ENCODE results near the gene CGNL1.

Gene CGNL1

DNA sequence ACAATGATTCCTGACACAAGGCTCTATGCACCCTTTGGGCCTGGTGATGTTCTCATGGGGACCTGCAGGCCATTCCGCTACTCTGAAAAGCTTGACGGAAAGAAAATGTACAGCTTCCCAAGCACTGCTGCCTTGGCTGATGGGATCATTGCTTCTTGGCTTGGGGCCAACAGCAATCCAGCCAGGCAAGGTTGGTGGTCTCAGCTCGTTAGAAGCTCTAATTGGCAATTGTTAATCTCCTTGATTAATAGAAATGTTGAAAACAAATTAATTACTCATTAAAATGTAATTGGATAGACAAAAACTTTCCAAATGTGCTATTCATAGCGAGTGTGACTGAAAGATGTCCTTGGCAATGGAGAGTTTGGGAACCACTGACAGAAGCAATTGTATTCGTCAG is 199.1 kb downstream of the CGNL1 start:
- DNase-seq (ENCODE audit: low spot score): no peak

DNA sequence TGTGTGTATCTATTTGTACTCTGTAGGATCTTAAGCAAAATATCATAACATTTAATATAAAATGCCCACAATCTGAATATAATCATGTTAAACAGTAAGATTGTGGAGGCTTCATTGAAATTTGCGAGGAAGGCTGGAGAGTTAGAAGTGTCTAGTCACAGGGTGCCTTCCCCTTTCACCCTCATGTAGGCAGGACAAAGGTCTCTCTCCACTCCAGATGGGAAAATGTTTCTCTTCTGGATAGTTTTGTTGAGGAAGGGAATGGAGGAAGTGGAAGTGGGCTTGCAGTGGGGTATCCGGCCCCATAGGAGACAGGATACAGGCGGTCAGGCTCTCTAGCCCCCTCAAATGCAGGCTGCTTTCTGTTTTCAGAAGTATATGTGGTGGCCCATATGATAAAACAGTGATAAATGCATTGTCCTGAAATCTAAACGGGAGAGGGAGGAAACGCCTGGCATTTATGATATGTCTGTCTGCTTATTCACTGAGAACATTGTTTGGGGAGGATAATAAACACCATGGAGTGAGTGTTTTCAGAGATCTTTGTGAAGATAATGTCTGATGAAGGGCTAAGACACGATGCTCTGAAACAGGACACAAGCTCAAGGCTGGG is 202.1 kb downstream of the CGNL1 start:
- no peak for DNase-seq (ENCODE audit: low spot score)

DNA sequence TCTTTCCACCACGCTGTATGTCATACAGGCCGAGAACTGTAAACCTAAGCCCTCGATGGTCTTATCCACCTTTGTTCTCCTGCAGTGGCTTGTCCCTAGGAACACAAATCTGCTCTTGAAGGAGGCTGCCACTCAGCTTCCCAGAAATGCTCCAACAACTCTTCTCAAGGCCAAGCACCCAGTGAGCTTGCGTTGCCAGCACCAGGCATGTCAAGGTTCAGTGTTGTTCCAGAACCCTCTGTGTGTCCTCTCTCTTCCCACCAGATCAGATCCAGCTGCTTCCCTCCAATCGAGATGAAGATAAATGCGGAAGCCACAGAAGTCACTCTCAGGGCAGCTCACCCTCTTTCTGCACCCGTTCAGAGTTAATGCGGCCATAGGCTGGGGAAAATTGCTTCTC is 204.1 kb downstream of the CGNL1 start:
- DNase-seq (ENCODE audit: low spot score): no peak

DNA sequence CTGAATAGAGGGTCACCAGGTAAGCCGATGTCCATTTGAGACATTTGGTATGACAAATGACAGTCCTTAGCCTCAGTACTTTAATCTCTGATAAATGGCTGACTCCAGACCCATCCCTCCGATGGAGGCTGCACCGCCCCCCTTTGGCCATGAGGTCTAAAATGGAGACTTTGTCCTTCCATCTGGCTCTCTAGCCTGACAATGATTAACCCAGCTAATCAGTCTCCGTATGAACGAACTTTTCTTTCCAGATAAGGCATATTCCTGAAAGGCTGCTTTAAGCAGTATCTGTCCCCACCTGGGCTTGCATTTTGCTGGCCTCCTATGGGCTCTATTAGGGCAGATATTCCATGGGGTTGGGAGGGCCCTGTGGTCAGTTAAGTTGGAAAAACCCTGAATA is 204.6 kb downstream of the CGNL1 start:
- DNase-seq (ENCODE audit: low spot score): no peak

DNA sequence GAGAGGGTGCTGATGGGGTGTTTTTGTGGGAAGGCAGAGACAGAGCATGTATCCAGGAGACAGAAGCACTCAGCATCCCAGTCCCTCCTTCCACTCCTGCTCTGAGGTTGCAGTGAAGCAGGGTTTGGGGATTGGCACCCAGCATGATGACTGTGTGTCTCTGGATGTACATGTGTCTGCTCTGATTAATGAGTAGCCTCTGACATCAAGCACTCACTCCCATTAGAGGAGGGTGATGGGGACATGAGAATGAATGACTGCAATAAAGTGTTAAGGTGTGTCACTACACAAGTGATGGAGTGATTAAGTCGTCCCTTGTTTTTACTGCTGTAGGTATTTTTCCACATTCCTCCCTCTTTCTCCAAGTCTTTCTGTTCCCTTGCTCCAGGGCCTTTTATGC is 205.8 kb downstream of the CGNL1 start:
- no peak for DNase-seq (ENCODE audit: low spot score)

DNA sequence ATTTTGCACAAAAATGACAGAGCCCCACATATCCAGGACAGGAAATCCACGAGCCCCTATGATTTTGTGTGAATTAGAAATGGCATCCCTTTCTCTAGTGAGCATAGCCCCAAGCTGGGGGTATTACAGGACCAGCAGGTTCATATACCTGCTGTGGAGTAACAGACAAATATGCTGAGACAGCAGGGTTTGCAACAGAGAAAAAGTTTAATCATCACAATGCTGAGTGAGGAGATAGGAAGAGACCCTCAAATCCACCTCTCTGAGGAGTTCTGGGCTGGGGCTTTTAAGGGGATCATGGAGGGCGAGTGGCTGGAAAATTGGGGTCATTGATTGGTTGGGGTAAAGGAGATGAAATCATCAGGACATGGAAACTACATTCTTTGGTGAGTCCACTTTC is 207.0 kb downstream of the CGNL1 start:
- DNase-seq (ENCODE audit: low spot score): no peak

DNA sequence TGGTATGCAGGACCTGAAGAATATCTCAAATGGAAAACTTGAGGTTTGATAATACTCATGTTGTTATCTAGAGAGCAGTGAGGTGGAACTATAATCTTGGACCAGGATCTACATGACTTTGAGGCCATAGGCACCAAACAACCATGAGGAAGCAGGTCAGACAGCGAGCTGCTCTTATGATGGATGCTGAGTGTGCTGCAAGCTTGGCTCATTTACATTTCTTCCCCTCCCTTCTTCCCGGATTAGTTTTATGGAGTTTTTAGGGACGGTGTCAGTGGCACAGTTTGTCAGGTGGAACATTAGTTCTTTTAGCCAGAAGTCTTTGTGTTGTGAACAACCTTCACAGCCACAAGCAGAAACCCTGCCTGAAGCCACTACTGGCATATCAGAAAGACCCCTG is 207.4 kb downstream of the CGNL1 start:
- no peak for DNase-seq (ENCODE audit: low spot score)

DNA sequence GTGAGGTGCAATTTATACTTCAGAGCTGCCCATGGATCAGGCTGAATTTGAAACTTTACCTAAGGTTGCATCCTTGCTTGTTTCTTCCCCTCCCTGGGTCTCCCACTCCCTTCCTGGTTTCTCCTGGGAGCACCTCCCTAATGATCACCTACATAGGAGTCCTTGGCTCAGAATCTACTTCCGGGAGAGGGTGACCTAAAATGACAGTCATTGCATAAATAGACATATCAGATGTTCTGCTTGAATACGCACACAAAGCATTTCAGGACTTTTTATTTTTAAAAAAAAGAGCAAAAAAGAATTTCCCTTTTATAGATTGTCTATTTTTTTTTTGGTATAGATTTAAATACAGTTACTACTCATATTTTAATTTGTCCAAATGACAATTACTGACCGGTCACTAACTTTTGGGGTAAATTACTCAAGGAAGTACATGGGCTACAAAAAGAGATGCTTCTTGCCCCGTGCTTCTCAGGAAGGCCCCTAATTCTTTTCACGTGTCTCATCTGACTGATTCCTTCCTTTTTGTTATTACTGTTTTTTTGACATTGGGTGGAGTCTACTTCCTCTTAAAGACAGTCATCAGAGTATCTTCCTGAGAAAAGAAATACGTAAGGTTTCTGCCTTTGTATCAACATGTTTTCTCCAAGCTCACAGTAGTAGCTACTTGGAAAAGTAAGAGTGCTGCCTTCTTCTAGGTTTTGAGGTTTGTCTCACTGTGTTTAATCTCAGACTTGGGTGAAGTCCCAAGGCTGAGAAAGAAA is 210.5 kb downstream of the CGNL1 start:
- no peak for DNase-seq (ENCODE audit: low spot score)

DNA sequence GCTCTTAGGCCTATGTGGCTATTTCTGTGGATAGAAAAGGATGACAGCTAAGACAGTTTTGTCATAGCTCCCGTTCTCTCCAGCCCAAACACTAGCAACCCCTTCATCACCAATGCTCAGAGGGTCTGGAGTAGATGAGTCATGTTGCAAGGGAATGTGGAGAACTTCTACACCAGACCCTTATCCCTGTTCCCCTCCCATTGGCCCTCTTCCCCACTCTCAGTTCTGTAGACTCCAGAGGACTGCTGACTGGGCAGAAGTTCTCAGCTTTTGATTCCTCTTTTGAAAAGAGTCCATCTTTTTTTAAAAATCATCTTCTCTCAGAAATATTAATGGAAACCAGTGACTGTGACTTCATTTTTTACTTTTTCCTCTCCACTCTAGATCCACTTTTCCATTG is 213.0 kb downstream of the CGNL1 start:
- no peak for DNase-seq (ENCODE audit: low spot score)

DNA sequence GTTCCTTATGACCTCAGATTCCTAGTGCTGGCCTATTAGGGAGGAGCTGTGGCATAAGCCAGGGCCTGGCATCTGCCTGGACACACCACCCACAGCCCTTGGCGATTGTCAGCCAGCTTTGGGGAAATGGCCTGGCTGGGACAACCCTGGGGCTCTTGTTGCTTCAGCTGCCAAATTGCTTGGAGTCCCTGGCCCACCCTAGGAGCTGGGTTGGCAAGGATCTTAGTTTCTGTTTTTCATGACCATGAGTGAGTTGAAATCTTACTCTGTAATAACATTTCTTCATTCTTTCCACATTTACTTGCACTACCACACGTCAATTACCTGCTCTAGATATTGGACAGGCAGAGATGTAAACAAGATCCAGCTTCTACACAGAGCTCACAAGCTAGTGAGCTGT is 213.4 kb downstream of the CGNL1 start:
- no peak for DNase-seq (ENCODE audit: low spot score)

DNA sequence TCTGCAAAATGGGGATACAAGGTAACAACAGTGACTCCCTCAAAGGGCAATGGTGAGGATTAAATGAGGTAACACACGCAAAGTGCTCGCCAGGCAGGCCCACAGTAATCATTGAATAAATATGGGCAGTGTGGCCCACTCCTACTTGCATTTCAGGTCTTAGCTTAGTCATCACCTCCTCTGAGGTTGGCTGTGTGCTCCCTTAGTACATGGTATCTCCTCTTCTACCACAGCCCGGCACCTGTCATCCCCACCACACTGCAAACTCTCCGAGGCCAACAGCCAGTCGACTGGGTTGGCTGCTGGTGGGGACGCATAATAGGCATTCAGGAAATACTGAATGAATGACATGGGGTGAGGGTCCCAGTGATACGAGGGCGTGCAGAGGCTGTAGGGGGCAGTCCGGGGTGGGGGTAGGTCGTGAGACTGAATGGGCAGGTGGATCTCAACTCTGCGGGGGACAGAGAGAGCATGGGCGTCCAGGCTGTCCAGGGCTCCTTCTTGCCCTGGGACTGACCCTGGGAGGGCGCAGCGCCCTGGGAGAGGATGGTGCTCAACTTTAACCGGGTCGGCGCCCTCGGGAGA is 215.0 kb downstream of the CGNL1 start:
- no peak for DNase-seq (ENCODE audit: low spot score)

DNA sequence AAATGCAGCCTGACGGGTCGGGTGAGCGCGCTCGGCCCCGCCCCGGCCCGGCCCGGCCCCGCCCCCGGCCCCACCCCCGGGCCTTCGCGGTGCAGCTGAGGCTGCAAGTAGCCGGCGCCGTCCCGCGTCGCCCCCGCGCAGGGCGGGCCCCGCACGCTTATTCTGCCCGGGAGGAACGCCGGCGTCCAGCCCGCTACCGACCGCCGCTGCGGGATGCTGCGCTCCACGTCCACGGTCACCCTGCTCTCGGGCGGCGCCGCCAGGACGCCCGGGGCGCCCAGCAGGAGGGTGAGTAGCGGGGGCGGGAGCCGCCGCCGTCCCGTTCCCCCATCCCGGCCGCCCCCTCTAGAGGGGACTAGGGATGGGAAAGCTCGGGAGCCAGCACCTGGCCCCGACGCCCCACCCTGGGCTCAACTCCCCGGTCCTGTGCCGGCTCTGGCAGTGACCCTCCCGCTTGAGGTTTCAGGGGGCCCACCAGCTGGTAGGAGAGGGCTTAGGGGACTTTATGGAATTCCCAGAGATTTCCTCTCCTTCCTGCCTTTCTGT is 215.6 kb downstream of the CGNL1 start, which contains the start of gene MYZAP:
MYZAP (plus strand) TSS at position 83 of the 546 bp plus-strand sequence; CDS start at position 214, 131 bp downstream.
- peak; percentile 87 for DNase-seq (ENCODE audit: low spot score)

DNA sequence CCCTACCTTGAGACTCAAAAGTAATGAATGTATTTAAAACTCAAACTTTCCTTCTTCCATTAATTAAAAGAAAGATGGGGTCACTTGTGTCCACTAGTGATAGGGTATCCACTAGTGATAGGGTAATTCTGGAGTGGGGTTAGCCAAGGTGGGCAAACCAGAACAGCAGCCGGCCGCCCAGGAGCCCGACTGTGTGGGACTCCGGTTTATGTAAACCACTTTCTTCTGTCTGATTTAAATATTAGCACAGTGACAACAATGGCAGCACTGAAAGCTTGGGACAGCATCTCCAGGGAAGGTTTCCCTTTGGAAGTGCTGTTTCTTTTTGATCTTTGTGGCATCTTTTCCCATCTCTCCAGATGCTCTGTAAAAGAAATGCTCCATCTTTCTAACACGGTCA is 216.1 kb downstream of the CGNL1 start:
- no peak for DNase-seq (ENCODE audit: low spot score)

DNA sequence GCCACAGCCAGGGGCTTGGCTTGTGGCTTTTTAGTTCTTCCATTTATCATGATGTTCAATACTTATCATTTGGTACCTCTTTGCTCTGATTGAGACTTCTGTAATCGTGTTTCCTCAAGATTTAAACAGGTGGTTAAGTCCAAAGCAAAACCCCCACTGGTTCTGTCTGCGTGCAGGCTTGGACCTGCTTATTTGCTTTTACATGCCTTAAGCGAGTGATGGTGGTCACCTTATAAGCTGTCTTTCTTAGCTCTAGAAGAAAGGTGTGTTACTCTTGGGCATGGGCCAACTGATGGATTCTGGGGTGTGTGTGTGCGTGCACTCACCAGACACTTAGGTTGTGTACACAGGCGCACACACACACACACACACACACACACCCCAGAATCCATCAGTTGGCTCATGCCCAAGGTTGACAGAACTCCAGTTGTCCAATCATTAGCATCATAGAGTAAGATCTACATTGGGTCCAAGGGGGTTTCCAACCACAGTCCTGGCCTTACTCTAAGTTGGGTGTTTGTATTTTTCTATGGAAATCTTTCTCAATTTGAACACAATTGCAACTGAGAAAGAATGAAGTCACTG is 216.6 kb downstream of the CGNL1 start:
- no peak for DNase-seq (ENCODE audit: low spot score)

DNA sequence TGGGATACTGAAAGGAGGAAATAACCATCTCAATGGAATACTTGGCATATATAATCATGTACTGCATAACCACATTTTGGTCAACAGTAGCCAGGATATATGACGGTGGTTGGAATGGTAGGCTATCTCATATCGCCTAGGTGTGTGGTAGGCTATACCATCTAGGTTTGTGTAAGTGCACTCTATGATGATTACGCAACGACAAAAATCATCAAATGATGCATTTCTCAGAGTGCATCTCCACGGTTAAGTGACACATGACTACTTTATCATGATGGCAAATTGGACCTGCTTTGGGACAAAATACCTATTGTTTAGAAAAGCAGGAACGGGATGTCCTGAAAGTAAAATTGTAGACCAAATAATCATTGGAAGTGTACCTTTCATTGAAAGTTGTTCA is 218.2 kb downstream of the CGNL1 start:
- no peak for DNase-seq (ENCODE audit: low spot score)

DNA sequence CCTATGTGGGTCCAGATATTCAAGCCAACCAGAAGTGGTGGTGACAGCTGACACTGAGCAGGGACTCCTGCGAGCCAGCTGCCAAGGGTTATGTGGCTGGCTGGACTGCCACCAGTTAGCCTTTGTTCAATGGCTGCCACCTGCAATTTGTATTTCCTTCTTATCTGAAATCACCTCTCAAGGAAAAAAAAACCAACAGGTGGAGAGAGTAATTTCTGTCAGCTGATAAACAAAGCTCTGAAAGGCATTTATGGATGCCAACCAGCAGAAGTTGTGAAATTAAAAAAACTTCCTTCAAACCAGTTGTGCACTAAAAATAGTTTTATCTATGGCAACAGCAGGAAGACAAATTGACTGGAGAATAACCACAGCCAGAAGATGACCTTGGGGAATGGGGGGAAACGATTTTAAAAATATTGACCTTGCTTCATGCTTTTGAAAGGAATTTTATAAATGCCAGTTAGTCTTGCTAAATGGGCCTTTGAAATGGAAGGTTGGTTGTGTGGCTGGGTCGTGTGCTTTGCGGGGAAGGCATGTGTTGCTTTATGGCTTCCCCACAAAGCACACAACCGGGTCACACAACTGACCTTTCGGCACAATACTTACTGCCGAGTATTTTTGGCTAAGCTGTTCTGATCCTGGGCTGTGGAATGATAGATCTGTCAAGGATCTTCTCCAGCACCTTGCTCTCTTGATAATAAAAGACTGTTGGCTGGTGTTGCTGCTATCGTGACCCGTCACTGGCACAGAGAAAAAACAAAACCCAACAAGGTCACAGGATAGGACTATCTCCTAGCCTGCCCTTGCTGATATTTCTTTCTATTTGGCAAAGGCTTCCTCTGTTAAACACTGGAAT is 218.9 kb downstream of the CGNL1 start:
- DNase-seq (ENCODE audit: low spot score): no peak

DNA sequence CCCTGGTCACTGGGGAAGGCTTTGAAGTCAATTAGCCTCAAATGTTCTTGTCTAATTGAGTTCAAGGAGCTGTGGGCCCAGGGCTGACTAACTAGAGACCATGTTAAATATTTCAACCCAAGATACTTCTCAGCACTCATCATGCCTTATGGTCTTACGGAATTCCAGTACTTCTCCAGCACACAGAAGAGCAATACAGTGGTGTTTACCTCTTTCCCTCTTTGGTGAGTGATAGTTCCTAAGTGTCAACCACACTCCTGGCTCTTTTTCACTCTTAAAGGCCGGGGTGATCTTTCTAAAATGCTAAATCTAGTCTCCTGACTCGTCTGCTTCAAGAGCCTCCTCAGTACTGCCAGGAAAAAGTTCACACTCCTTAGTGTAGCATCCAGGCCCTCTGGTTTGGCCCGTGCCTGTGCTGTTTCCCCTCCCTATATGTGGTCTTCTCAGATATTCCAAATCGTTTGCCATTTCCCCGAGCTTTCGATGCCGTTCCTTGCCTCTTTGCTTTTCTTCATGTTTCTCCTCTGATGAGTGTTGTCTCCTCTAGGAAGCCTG is 220.1 kb downstream of the CGNL1 start:
- DNase-seq (ENCODE audit: low spot score): no peak

DNA sequence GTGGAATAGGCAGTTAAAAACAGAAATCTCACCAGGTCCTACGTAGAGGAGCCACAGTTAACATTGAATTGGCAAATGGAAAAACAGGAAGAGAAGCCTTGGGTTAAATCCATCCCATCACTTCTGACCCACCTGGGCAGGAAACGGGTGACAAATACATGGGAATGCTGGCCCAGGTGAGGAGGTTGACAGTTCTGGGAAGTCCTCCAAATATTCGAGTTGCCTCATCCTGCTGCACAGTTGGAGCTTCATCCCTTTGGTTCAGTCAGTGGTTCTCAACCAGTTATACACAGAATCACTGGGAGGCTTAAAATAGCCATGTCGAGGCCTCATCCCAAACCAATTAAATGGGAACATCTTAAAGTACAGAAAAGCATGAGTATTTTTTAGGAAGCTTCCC is 220.7 kb downstream of the CGNL1 start:
- no peak for DNase-seq (ENCODE audit: low spot score)

DNA sequence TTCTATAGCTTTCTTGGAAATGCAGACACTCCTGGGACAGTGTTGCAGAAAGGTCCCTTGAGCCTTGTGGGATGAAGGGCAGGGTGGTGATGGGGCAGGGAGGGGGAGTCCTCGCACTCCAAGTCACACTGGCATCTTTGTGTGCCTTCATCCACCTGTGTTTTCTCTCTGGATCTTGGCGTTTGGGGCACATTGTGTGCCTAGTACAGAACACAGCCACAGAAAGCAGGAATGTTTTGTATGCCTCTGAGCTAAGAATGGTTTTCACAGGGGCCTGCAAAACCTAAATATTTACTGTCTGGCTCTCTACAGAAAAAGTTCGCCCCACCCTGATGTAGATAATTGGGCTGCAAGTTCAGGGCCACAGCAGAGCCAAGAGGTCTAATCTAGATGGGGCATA is 221.1 kb downstream of the CGNL1 start:
- DNase-seq (ENCODE audit: low spot score): no peak

DNA sequence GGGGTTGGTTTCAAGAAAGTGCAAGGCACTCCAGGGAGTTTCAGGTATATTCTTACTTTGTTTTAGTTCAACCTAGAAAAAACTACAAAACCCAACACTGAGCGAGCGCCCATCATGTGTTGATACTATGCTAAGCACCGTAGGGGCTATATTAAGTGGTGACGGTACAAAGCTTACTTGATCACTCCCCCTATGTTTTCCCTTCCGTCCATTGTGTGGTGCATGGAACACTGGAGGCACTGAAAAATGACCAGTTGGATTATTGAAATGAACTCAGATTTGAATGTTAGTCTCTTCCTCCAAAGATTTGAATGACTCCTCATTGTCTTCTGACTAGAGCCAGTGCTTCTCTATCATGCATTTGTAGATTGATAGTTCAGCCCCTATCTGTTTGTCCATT is 222.0 kb downstream of the CGNL1 start:
- DNase-seq (ENCODE audit: low spot score): no peak

DNA sequence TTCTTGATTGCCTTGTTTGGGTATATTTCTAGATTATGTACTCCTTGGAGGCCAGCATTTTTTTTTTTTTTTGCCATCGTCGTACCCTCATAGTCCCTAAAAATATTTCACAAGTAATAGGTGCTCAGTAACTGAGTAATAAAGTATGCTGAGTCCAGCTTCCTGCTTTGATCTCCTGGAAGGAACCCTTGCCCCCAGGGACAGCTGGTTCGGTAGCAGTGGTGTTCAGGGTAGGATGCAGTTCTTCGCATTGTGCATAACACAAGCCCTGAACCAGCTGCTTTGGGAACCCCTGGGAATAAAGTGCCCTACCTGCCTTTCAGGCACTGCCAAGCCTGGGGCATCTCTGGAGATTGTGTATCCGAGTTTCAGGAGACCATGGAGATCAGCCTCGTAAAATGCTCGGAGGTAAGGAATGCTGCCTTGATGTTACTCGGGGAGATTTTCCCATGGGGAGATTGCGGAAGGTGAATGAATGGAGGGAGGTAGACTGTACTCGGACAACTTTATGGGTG is 223.0 kb downstream of the CGNL1 start:
- no peak for DNase-seq (ENCODE audit: low spot score)
